Myocyte (in vitro differentiated cells): Measurements from ENCODE around the gene ELK1. TPM values are rescaled to one million over a fixed set of nuclear protein-coding genes. Genes with fewer than 3 reads are reported as not detected.
A peak's percentile ranks its signal among the peaks of the same experiment; 100 is the strongest.
"Not testable (repeated sequence)": the region's sequence is repeated elsewhere in the genome, so short reads cannot be mapped to it uniquely, and the experiment has no call there.

Experiments used
- DNase-seq: peaks from one replicate; pipeline ENCODE4 v3.0.0-alpha.2; 2012; ENCODE audit warnings: low read depth
- polyA plus RNA-seq: library from polyadenylated mRNA; unstranded; fragments of >200 nt; gene quantifications from one replicate; pipeline ENCODE4 v1.2.1, GENCODE V29; 2012; ENCODE audit warnings: missing spikeins
- total RNA-seq: library from RNA; depleted of rRNA; stranded (reverse); fragments of >200 nt; gene quantifications from 2 replicates; pipeline ENCODE4 v1.2.3, GENCODE V29; 2014

Gene ELK1, protein sequence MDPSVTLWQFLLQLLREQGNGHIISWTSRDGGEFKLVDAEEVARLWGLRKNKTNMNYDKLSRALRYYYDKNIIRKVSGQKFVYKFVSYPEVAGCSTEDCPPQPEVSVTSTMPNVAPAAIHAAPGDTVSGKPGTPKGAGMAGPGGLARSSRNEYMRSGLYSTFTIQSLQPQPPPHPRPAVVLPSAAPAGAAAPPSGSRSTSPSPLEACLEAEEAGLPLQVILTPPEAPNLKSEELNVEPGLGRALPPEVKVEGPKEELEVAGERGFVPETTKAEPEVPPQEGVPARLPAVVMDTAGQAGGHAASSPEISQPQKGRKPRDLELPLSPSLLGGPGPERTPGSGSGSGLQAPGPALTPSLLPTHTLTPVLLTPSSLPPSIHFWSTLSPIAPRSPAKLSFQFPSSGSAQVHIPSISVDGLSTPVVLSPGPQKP
- total RNA-seq: 44.2 and 76.4 TPM in 2 replicates
- 45.5 TPM for polyA plus RNA-seq

DNA sequence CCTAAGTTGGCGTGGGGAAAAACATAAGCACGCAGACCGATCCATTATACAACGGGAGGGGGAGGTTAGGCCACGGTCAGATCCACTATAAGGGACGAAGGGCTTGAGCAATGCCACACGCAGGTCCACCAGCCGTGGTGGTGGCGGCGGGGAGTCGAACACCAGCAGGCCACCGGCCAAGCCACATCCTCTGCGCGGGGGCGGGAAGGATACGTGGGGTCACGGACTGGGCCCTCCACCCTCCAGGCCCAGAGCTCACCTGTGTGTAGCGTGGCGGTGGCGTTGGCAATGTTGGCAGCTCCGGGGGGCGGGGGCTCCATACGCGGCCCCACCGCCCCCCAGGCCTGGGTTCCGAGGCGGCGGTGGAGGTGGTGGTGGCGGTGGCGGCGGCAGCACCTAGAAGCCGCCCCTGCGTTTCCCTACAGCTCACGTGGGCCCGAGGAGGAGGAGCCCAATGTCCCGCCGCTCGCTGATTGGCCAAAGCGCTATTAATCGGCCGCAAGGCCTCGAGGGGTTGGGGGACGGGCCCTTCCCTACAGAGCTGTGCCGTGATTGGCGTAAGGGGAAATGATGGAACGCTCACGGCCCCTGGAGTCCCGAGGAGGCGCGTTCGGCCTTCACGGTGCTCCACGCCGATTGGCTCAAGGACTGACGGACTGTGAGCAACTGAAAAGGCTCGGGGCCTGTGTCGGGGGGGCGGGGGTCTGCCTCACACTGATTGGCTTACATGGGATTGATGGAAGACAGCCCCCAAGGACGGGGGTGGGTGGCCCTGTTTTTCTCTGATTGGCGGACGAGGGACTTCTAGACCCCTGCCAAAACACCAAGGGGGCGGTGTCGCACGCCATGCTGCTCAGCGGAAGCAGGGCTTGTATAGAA lies at the start of gene ELK1:
TSS of gene ELK1 (minus strand) at position 400 of the 879 bp plus-strand sequence. CDS start 9,122 bp downstream, outside the sequence.
- peak; percentile 99 for DNase-seq

DNA sequence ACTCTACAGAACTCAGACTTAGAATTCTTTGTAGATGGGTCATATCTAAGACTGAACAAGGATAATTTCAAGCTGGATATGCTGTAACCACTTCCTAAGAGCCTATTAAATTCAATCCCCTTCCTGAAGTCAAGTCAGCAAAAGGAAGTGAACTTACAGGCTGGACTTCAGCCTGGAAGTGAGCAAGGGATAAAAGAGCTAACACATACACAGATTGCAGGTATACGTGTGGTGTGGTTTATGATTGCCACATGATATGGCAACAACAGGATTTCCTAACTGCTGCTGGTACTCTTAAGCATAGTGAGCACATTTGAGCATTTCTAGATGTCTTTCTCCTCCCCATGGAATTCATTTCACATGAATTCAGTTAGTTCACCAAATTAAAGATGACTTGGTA lies 46.8 kb upstream of the ELK1 start:
- no peak for DNase-seq

GRCh38 chrX:47690175-47690574 lies 39.8 kb upstream of the ELK1 start:
- peak; percentile 26 for DNase-seq

GRCh38 chrX:47687263-47687662 lies 36.9 kb upstream of the ELK1 start:
- no peak for DNase-seq

DNA sequence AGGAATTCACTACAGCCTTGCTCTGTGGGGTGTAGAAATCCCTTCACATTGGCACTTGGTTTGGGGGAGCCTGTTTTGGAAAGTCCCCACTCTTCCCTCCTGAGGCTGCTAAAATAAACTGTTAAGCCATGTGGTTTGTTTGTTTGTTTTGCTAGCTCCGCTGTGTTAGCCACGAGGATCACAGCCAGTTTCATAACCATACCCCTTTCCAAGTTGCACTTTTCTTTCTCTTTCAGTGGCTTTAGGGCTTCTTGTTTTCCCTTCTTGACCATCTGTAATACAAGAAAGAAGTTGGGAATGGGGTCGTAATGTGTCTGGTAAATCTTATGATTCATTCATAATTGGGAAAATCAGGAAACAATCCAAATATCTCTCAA lies 33.5 kb upstream of the ELK1 start:
- no peak for DNase-seq

DNA sequence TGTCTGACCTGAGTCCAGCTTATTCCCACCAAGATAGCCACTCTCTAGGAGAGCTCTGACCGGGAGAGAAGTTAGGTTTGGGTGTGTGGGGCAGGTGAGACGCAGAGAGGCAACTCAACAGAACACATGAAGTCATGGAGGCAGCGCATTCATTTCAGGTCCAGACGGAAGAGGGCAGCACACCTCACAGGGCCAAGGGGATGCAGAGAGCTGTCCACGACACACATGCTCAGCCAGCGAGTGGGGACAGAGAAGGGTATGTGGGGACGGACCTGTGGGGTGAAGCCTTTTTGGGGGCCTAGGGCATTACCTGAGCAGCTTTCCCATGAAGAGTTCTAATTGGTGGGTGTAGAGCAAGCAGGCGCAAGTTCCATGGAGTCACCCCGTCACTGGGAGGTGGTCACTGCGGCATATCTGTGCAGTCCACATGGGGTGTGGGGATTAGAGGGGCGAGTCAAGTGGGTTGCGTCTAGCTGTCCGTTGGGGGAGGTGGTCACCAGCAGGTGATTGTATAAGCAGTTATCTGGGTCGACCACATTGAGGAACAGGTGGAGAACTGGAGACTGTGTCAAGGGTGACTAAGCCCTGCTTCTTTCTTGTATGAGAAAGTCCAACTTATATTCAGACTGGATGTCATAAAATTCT lies 32.9 kb upstream of the ELK1 start:
- peak; percentile 78 for DNase-seq

DNA sequence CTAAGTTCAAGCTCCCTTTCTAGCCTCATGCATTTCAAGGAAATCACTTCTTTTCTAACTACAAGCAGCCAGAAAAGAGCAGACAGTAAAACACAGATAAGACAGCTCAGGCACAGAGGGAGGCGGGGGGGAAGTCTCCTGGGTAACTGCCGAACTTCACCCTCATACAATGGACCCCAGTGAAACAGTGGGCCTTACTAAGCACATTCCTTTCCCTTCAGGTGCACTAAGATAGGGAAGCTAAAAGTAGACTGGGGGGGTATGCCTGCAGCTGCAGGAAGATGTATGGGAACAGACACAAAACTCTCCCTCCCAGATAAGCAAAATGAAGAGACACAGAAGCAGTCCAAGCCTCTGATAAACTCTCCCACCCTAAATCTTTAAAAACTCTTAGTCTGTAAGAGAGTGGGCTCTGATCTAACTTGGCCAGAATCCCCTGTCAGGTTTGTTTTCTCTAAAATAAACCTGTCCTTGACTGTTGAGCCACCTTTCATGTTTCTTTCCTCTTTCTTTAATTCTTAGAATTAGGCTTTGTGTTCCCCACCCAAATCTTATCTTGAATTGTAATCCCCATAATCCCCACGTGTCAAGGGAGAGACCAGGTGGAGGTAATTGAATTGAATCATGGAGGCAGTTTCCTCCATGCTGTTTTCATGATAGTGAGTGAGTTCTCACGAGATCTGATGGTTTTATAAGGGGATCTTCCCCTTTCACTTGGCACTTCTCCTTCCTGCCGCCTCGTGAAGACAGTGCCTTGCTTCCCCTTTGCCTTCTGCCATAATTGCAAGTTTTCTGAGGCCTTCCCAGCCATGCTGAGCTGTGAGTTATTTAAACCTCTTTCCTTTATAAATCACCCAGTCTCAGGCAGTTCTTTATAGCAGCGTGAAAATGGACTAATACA lies 25.8 kb upstream of the ELK1 start:
- not testable (repeated sequence) for DNase-seq

- DNase-seq: no peak
Measured at GRCh38 chrX:47674776-47675175, 24.4 kb upstream of the ELK1 start.

GRCh38 chrX:47665797-47666196 lies 15.4 kb upstream of the ELK1 start:
- DNase-seq: not testable (repeated sequence)

- no peak for DNase-seq
Measured at GRCh38 chrX:47664737-47665136, 14.4 kb upstream of the ELK1 start.

DNA sequence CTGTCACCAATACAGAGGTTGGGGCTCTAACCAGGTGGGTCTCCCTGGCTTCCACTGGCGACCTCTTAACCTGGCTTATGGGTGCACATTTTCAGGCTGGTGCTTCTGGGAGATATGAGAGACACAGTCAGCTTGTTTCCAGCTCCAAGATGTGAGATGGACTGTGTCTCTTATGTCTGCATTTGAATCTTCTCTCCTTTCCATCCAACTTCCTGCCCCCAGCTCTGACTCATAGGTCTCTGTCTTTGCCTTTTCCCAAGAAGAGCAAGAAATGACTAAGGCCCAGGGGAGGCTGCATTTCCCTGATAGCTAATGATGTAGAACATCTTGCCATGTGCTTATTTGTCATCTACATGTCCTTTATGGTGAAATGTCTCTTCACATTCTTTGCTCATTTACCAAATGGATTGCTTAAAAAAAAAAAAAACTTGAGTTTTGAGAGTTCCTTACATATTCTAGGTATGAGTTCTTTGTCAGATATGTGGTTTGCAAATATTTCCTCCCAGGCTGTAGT lies 11.8 kb upstream of the ELK1 start:
- DNase-seq: peak; percentile 63

GRCh38 chrX:47661539-47661938 lies 11.2 kb upstream of the ELK1 start:
- no peak for DNase-seq

- DNase-seq: no peak
Measured at GRCh38 chrX:47659421-47659726, 9.0 kb upstream of the ELK1 start.

GRCh38 chrX:47658684-47659420 lies 8.5 kb upstream of the ELK1 start, which contains the start of gene UXT:
UXT (minus strand) TSS chrX:47659180; CDS start chrX:47658927, 253 bp downstream.
- DNase-seq: peak; percentile 92

DNA sequence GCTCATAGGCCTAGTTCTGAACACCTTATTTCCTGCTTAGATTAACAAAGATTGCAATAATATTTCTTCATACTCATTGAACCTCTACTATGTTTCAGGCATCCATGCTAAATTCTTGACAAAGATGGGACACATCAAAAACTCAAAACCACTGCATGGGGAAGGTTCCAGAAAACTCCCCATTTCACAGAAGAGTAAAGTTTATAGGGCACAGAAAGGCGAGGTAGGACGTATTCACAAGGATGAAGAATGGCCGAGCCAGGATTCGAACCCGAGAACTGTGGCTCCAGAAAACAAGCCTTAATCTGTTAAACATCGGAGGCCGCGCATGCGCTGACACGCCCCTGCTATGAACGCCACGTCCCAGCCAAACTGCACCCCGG lies 7.9 kb upstream of the ELK1 start:
- DNase-seq: no peak

DNA sequence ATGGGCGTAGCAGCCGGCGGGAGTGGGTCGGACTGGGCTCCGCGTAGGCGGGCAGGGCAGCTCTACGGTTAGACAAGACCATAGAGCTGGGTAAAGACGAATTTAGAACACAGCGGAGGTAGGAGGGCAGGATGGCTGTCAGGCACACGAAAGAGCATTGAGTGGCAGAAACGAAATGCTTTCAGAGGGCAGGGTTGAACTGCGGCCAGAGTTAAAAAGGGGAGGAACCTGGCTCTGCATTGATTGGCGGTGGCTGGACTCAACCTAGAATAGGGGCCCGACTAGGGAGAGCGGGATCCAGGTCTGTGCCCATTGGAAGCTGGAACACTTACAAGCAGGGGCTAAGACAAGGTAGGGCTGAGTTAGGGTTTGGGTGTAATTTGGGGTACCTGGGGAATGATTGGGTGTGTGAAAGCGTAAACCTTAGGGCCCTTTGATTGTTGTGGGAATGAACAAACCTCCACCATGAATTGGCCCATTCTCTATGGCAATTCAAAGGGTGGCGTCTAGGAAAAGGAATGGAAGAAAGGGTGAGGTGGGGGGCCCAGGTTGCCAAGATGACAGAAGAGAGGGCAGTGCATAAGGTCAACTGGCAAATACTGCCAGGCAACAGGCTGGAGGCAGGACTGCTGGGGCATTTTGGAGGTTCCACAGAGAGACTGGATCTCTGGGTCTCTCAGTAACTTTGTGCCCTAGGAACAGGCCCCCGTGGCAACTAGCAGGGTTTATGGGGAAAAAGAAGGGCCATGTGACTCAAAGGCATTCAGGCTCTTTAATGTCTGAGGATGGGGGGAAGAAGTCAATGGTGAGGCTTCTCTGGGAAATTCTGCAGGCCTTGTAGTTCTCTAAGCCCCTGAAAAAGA lies 911 bp upstream of the ELK1 start:
- no peak for DNase-seq

DNA sequence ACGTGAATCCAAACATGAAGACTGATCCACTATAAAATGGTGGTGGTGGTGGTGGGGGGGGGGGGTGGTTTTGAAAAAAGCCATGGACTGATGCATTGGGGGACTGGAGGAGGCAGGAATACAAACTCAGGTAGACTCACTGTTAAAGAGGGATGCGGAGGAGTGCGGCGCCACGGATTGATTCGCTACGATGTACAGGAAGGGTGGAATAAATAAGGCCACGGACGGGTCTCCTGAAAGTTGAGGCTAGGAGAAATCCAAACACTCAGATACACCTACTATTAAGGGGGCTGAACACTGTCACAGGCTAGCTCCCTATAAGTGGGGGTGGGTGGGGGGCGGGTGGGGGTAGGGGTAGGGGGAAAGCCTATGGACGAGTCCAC lies 591 bp downstream of the ELK1 start:
- DNase-seq: no peak

- DNase-seq: no peak
Measured at GRCh38 chrX:47649271-47649670, 1.1 kb downstream of the ELK1 start.

- DNase-seq: no peak
Measured at GRCh38 chrX:47648376-47648775, 2.0 kb downstream of the ELK1 start.
